Measurements from ENCODE around the gene COG3. TPM values are rescaled to one million over a fixed set of nuclear protein-coding genes. Genes with fewer than 3 reads are reported as not detected.

Gene COG3
- total and polyA plus RNA-seq, 2 experiments from 2014 or later: 17.1 to 23.9 TPM

DNA sequence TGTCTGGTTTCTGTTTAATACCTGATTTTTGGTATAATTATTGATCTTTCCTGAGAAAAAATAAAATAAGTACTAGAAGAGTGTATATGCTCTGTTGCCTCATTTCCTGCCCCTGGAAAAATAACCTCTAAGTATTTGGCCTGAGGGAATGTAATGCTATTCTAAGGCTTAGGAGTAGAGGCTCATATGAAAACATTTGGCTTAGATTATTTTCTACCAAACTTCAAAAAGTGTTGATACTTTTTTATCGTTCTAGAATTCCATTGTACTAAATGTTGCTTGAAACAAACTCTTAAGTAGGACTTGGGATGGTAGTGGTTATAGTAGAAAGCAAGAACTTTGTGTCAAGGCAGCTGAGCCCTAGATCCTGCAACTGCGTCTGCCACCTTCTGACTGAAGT is 57.8 kb downstream of the COG3 start:
- Mint-ChIP-seq H3K36me3 (ENCODE audit: low read depth) (peaks cover 29% of the 10 kb centered on the region), H3K4me3 (no peak overlapping the region), H3K9me3 (no peaks in the 10 kb centered on the region), H3K27me3 (ENCODE audit: insufficient read depth, low read depth, poor library complexity) (peaks cover 1% of the 10 kb centered on the region), H3K4me1 (peaks cover 17% of the 10 kb centered on the region; the same call in 2 of the 3 replicates), H3K27ac (no peak overlapping the region)
- Histone ChIP-seq H3K27me3 (ENCODE audit: insufficient read depth) (no peaks in the 10 kb centered on the region), H3K4me3 (no peak overlapping the region), H3K36me3 (ENCODE audit: insufficient read depth) (peaks cover 9% of the 10 kb centered on the region; the same call in 1 of the 2 replicates), H4K20me1 (replicated peaks; ENCODE audit: insufficient read depth) (peaks cover 7% of the 10 kb centered on the region; the same call in 1 of the 2 replicates), H3K4me1 (ENCODE audit: insufficient read depth) (peaks cover 12% of the 10 kb centered on the region), H3F3A (replicated peaks; ENCODE audit: low read depth) (no peaks in the 10 kb centered on the region), H3K9me2 (ENCODE audit: insufficient read depth) (no peaks in the 10 kb centered on the region), H3K79me2 (replicated peaks; ENCODE audit: insufficient read depth) (no peaks in the 10 kb centered on the region), H3K4me2 (no peak overlapping the region), H2AFZ (no peak overlapping the region), H3K27ac (ENCODE audit: low read depth) (no peak overlapping the region)
- no peak for ATAC-seq
- DNase-seq (ENCODE audit: low spot score): no peak
- TF ChIP-seq EZH2phosphoT487 (IDR thresholded peaks at IDR 0.05; ENCODE audit: unreplicated experiment) (no peak), CREB1 (CRISPR knock-in tag; IDR thresholded peaks at IDR 0.05; ENCODE audit: low read depth) (no peak)

DNA sequence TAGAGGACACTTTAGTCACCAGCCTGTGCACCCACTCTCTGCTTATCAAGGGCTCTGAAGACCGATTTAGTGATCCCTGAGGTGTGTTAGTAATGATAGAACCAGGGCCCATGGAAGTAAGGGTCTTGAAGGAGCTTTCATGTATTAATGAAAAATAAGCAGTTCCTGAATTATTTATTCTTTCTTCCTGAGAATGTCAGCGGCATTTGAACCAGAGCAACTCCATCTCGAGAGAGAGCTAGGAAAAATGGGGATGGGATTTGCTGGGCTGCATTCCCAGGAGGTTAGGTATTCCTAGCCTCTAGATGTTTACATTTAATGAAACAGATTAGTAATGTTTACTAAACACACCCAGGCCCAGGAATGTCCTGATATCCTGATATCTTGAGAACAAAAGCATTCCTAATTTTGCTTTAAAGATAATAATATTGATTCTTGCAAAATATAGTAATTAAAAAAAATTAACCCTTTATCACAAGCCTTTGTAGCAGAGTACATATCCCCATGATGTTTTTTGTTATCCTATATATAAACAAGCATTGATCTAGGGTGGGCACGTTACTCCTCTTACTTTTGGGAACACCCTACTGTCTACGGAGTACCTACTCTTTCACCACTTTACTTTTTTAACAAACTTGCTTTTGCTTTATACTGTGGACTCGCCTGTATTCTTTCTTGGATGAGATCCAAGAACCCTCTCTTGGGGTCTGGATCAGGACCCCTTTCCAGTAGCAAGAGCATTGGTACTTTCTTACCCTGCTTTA is 63.1 kb downstream of the COG3 start:
- Histone ChIP-seq H3K4me3 (no peak overlapping the region), H3K27me3 (ENCODE audit: insufficient read depth) (no peaks in the 10 kb centered on the region), H3K9me2 (ENCODE audit: insufficient read depth) (no peaks in the 10 kb centered on the region), H3K4me2 (no peak overlapping the region), H3K36me3 (ENCODE audit: insufficient read depth) (peaks cover 4% of the 10 kb centered on the region; the same call in 1 of the 2 replicates), H2AFZ (no peak overlapping the region), H4K20me1 (replicated peaks; ENCODE audit: insufficient read depth) (no peaks in the 10 kb centered on the region), H3K79me2 (replicated peaks; ENCODE audit: insufficient read depth) (no peaks in the 10 kb centered on the region), H3K27ac (ENCODE audit: low read depth) (no peak overlapping the region), H3F3A (replicated peaks; ENCODE audit: low read depth) (no peaks in the 10 kb centered on the region), H3K4me1 (ENCODE audit: insufficient read depth) (peaks cover 12% of the 10 kb centered on the region)
- no peak for DNase-seq (ENCODE audit: low spot score)
- Mint-ChIP-seq H3K36me3 (ENCODE audit: low read depth) (peaks cover 13% of the 10 kb centered on the region; the same call in 2 of the 3 replicates), H3K9me3 (no peaks in the 10 kb centered on the region), H3K27me3 (ENCODE audit: insufficient read depth, low read depth, poor library complexity) (peaks cover 1% of the 10 kb centered on the region), H3K4me3 (no peak overlapping the region), H3K27ac (no peak overlapping the region), H3K4me1 (peaks cover 17% of the 10 kb centered on the region; the same call in 2 of the 3 replicates)
- no peak for ATAC-seq
- TF ChIP-seq JUNB (IDR thresholded peaks at IDR 0.05; ENCODE audit: unreplicated experiment): no peak
- no peak for TF ChIP-seq POLR2AphosphoS5 (IDR thresholded peaks at IDR 0.05; ENCODE audit: low read depth)

DNA sequence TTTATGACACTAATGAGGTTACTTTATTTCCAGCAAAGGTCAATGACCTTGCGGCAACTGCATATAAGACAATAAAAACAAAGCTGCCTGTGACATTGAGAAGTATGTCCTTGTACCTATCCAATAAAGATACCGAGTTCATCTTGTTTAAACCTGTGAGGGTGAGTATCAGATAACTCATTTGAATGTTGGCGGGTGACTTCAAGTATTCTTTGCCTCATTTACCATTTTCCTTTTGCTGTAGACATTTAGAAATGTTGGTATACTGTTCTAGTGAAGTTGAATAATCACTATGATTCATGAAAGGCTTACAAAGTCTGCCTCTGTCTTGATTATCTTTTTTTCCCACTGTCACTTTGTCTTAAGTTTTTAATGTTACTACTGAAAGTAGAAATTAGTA is 65.0 kb downstream of the COG3 start:
- ATAC-seq (no peak), DNase-seq (ENCODE audit: low spot score) (no peak)
- Histone ChIP-seq H3K4me3 (no peak overlapping the region), H3F3A (replicated peaks; ENCODE audit: low read depth) (no peaks in the 10 kb centered on the region), H4K20me1 (replicated peaks; ENCODE audit: insufficient read depth) (no peaks in the 10 kb centered on the region), H3K4me1 (ENCODE audit: insufficient read depth) (peaks cover 4% of the 10 kb centered on the region), H3K27ac (ENCODE audit: low read depth) (no peak overlapping the region), H3K36me3 (ENCODE audit: insufficient read depth) (peaks cover 4% of the 10 kb centered on the region; the same call in 1 of the 2 replicates), H3K4me2 (no peak overlapping the region), H3K27me3 (ENCODE audit: insufficient read depth) (no peaks in the 10 kb centered on the region), H3K79me2 (replicated peaks; ENCODE audit: insufficient read depth) (no peaks in the 10 kb centered on the region), H2AFZ (no peak overlapping the region), H3K9me2 (ENCODE audit: insufficient read depth) (no peaks in the 10 kb centered on the region)
- Mint-ChIP-seq H3K9me3 (no peaks in the 10 kb centered on the region), H3K4me1 (peaks cover 6% of the 10 kb centered on the region; the same call in 2 of the 3 replicates), H3K36me3 (ENCODE audit: low read depth) (peaks cover 13% of the 10 kb centered on the region; the same call in 2 of the 3 replicates), H3K27me3 (ENCODE audit: insufficient read depth, low read depth, poor library complexity) (no peaks in the 10 kb centered on the region), H3K27ac (no peak overlapping the region), H3K4me3 (no peak overlapping the region)
- TF ChIP-seq, protein P1, sequence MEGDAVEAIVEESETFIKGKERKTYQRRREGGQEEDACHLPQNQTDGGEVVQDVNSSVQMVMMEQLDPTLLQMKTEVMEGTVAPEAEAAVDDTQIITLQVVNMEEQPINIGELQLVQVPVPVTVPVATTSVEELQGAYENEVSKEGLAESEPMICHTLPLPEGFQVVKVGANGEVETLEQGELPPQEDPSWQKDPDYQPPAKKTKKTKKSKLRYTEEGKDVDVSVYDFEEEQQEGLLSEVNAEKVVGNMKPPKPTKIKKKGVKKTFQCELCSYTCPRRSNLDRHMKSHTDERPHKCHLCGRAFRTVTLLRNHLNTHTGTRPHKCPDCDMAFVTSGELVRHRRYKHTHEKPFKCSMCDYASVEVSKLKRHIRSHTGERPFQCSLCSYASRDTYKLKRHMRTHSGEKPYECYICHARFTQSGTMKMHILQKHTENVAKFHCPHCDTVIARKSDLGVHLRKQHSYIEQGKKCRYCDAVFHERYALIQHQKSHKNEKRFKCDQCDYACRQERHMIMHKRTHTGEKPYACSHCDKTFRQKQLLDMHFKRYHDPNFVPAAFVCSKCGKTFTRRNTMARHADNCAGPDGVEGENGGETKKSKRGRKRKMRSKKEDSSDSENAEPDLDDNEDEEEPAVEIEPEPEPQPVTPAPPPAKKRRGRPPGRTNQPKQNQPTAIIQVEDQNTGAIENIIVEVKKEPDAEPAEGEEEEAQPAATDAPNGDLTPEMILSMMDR (conservative IDR thresholded peaks at IDR 0.05; ENCODE audit: low read depth in 2 of 2): no peak
- TF ChIP-seq ZNF114 (CRISPR knock-in tag; IDR thresholded peaks at IDR 0.05): no peak
- no peak for TF ChIP-seq EZH2 (IDR thresholded peaks at IDR 0.05; ENCODE audit: low read depth, unreplicated experiment)
- TF ChIP-seq STAT1 (IDR thresholded peaks at IDR 0.05; ENCODE audit: unreplicated experiment): no peak

All from GM23338 (cell line).